Activated CD8-positive, alpha-beta memory T cell treated with anti-CD3 and anti-CD28 coated beads, Interleukin-2, amount 50 U/mL, for 24 hours (primary cell): ENCODE results near the gene ANKK1.

Source experiments
- DNase-seq: peaks from one replicate; pipeline ENCODE4 v3.0.0-alpha.2; 2020; ENCODE audit errors: extremely low read depth

ANKK1 gene

DNA sequence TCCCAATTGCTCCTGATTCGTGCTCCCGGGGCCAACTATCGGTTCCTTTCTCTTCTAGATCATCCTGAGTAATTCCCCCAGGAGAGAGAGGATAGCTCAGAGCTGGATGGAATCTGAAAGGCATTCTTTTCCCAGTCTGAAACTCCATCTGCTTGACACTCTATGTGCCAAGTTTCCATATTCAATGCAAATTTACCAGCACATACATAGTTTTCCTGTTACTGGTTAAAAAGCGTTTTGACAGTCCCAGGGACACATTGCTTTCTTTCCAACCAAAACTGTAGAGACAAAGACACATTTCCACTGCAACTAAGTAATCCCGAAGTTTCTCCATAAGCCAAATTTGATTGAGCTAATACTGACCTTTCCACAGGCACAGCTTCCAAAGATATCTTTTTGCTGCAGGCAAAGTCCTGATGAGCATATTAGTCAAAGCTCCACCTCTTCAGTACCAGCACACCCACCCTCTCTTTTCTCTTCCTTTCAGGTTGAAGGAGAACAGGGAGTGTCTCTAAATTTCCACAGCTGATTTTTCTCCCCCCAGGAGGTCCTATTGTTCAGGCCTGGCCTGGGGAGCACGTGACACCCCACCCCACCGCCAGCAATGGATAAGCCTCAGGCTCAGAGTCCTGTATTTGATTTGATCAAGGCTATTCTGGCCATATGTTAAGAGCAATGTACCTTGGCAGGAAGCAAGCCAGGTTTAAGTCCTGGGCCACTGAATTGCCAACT, 9.7 kb upstream of the ANKK1 start:
- no peak for DNase-seq

DNA sequence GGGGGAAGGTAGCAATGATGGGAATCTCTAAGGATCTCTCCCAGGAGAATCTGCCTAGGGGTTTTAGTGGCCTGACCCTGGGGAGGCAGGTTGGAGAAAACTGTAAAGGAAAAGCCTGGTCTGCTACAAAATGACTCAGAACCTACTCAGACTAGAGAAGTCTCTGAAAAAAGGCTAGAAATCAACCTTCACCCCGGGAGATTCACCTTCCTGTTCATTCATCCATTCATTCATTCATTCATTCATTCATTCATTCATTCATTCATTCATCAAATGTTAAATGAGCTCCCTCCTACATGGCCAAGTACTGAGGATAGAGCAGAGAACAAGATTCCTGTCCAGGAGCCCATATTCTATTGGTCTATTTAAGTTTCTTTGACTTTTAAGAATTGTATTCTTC, 8.9 kb upstream of the ANKK1 start:
- no peak for DNase-seq

DNA sequence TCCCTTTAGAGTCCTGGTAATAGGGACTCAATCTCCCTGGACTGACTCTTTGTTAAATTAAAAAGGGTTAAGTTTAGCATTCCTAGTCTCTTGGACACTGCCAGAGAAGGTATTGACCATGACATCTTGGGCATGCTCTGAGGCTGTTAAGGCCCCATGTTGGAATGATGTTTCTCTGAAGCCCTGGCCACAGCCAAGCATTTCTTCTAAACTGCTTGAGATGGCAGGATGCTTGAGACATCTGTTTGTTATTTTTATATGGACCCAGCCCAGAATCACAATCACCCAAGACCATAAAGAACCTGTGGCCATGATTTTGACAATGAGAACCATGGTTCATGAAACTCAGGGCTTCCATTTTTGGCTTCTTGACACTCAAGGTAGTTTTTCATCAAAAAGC, 5.5 kb upstream of the ANKK1 start:
- no peak for DNase-seq

DNA sequence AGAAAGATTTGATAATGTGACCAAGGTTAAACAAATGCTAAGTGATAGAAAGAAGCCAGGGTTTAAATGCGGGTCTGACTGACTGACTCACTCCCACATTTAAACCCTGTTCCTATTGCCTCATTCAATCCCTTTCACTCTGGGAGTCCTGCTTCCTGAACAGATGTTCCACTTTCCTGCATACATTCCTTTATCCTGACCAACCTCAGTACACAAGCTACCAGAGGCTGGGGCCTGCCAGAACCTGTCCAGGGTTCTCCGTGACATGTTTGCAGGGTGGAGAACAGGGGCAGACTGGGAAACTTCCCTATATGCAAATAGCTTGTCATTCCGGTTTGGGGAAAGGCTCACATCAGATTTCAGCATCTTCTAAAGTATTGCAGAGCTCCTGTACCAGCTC, 3.0 kb upstream of the ANKK1 start:
- no peak for DNase-seq

DNA sequence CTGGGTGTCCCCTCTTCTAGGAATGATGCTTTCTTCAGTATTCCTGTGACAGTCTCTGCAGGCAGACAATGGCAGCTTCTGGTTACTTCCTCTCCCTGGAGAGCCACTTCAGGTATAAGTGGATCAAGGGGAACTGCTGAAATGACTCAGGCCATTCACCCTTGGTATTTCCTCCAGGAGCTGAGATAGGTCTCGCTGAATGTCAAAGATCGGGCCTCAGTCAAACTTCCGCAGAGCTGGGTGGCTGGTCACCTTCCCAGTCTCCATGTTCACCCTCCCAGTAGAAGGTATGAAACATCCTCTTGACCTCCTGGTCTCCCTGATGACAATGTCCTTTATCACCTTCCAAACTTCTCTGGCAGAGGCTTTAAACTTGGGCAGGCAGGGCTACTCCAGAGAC, 1.8 kb upstream of the ANKK1 start:
- DNase-seq, result no peak

DNA sequence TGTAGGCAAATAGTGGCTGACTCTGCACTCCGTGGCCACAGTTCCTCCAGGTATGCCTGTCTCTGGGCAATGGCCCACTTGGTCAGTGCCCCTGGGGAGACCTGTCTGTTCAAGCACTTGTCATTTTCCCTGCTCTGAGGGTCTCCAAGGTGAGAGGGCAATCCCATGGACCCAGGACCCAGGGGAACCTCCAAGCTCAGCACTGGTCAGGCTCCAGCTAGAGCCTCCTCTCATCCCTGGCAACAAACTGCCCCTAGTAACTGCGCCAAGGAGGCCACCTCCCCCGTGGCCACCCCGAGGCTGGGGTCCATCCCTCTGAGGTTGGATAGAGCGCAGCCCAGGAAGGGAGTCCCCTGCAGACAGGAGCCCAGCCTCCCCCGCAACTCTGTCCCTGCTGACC, 713 bp upstream of the ANKK1 start:
- no peak for DNase-seq

DNA sequence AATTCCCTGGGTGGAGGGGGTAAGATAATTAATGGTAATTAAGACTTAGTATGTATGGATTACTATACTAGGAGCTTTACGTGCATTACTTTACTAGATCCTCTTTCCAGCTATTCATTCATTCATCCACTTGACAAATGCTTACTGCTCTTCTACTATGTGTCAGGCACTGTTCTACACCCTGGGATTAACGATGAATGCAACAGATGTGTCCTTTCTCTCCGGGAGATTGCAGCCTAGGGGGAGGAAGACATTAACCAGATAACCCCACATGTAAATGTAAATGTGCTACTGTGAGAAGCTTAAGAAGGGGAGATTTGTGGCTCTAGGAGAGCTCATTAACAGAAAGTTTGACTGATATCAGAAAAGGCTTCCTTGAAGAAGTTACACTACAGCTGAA, 1.7 kb downstream of the ANKK1 start:
- no peak for DNase-seq

DNA sequence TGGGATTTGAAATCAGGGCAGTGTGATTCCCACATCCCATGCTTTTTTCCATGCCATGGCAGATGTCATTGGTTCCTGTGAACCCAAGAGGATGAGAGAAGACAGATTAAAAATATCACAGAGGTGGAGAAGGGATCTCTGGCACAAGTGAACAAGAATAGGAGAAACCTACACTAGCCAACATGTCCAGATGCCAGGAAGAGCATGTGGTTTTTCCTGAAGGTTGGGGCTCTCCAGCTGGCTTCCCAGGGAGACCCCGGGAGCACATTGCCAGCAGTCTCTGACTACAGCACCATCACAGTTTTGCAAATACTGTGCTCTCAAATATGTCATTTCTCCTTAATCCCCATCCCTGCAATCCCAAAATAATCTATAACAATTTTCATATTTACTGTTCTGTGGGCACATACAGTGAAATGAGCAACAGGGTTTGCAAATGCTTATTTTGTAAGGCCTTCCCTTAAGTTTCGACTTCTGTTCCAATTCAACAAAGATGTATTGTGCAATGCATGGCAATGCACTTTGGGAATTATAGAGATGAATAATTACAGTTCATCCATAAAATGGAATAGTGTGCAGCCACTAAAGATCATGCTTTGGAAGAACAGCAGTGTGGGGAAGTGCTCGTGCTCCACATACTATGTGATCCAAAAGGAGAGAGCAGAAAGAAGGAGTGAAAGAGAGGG, 4.8 kb downstream of the ANKK1 start:
- no peak for DNase-seq

DNA sequence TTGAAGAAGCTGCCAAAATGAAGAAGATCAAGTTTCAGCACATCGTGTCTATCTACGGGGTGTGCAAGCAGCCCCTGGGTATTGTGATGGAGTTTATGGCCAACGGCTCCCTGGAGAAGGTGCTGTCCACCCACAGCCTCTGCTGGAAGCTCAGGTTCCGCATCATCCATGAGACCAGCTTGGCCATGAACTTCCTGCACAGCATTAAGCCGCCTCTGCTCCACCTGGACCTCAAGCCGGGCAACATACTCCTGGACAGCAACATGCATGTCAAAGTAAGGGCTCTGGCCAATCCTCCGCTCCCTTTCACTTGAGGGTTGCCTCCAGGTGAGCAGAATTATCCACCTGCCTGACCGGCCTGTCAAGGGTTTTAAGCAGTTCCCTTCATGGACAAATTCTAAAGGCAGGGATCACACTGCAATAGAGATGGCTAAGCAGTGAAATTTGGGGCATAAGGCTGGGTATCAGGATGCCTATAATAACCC, 6.0 kb downstream of the ANKK1 start:
- DNase-seq, result no peak

DNA sequence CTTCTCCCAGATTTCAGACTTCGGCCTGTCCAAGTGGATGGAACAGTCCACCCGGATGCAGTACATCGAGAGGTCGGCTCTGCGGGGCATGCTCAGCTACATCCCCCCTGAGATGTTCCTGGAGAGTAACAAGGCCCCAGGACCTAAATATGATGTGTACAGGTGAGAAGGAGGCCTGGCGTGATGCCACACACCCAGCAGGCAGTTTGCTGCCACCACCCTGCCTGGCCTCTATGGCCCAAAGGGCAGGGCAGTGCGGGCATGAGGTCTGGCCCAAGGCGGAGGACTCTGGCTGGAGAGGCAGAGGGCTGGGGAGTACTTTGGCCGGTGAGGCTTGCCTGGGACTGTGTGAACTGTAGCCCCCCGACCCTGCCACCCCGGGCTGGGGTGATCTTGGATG, 7.3 kb downstream of the ANKK1 start:
- DNase-seq, result no peak

DNA sequence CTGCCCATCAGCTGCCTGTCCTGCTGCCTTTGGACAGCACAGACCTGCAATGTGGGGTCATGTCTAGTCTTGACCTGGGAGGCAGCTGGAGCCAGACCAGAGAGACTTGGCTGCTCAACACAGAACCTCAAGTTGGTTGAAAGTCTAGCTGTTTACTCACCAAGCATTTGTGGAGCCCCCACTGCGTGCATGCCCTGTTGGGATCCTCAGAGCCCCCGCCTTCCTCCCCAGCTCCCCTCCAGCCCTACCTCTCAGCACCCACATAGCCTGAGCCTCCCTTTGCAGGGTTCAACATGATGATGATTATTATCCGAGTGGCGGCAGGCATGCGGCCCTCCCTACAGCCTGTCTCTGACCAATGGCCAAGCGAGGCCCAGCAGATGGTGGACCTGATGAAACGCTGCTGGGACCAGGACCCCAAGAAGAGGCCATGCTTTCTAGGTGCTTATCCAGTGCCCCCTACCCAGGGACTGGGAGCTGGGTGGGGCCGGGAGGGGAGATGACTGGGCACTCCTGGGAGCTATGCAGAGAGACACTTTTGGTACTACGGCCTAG, 8.3 kb downstream of the ANKK1 start:
- DNase-seq, result no peak

DNA sequence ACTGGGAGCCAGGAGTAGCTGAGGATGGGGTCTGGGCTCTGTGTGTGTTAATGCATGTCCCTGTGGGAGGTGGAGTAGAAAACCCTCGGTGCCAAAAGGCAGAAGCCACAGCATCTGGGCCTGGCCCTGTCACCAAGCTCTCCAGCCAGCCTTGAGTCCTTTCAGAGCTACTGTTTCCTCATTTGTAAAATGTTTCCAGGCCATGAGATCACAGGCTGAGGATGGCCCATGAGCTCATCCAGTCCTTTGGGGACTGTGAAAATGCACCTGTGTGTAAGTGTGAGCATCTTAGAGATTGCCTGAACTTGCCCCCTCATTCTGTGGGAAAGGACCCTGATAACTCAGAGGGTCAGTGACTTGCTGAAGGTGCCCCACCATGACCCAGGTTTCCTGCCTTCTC, 9.1 kb downstream of the ANKK1 start:
- no peak for DNase-seq

DNA sequence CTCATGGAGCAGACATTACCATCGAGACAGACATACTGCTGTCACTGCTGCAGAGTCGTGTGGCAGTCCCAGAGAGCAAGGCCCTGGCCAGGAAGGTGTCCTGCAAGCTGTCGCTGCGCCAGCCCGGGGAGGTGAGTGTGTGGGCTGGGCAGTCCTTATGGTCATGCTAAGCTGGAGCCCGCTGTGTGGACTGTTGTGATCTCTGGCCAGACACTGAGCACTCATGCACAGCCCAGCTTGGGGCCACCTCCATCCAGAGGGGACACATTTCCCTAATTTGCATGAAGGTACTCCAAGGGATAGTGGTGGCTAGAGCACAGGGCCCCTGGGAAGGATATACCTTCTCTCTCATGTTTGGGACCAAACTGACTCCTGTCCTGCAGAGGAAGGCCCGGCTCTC, 9.6 kb downstream of the ANKK1 start:
- no peak for DNase-seq

DNA sequence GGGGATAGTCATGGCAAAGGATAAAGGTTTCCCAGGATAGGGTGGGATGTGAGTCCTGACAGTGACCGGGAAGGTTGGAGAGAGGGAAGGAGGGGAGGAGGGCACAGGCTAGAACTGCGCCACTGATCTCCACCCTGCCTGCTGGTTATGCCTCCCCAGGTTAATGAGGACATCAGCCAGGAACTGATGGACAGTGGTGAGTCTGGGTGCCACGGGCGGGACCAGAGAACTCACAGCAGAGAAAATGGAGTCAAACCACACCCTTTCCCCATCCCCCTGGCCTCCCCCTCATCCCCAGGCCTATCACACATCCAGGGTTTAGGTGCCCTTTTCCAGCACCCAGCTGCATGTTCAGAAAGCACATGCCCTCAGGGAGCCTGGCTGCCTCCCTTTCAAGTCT, 10.2 kb downstream of the ANKK1 start:
- DNase-seq, result no peak

DNA sequence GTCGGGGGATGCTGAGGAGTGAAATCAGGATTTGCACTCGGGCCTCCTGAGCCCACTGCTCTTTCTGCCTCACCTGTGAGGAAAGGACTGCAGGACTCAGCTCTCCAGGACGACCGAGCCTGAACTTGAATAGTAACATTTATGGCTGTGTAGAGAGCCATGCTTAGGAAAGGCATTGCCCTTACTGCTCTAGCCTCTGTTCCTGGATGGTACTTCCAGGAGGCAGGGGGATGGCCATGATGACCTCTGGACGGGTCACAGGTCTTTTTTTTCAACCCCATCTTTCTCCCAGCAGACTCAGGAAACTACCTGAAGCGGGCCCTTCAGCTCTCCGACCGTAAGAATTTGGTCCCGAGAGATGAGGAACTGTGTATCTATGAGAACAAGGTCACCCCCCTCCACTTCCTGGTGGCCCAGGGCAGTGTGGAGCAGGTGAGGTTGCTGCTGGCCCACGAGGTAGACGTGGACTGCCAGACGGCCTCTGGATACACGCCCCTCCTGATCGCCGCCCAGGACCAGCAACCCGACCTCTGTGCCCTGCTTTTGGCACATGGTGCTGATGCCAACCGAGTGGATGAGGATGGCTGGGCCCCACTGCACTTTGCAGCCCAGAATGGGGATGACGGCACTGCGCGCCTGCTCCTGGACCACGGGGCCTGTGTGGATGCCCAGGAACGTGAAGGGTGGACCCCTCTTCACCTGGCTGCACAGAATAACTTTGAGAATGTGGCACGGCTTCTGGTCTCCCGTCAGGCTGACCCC, 11.3 kb downstream of the ANKK1 start:
- no peak for DNase-seq

DNA sequence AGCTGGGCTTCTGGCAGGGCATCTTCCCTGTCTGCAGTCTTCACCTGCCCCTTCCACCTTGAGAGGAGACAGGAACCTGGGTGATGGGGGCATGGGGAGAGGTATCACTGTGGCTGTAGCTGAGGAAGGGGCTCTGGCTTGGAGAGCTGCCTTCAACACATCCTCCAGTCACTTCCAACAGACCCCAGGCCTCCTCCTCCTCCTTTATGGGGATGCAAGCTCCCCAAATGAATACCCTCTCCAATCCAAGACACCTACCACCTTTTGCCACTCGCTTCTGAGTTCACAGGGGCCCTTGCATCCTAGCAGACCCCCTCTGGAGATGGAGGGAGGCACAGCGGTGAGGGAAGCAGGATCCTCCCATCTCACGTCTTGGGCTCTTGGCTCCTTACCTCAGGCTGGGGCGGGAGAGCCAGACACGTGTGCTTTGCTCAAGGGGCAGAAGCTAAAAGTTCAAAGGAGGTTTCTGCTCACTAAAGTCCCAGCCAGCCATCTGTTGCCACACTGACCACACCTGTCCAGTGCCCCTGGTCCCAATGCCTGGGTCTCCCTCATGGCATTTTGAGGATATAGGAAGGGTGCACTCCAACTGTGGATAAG, 13.2 kb downstream of the ANKK1 start:
- DNase-seq, result no peak

DNA sequence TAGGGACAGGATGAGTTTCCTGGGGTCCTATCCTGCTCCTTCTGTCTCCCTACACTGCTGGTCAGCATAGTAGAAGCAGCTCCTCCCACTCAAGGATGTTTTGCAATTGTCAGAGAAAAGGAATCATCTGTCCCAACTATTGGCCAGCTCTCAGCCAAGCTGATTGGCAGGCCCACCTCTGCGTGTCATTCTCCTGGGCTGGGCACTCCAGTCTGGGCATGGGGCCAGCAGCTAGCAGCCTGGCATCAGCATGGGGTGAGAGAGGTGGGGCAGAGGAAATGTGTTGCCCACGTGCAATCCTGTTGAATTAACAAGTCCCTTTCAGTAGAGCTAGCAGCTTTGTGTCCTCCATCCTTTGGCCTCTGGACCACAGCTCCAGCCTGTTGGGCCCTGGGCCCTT, 14.1 kb downstream of the ANKK1 start:
- DNase-seq, result no peak

DNA sequence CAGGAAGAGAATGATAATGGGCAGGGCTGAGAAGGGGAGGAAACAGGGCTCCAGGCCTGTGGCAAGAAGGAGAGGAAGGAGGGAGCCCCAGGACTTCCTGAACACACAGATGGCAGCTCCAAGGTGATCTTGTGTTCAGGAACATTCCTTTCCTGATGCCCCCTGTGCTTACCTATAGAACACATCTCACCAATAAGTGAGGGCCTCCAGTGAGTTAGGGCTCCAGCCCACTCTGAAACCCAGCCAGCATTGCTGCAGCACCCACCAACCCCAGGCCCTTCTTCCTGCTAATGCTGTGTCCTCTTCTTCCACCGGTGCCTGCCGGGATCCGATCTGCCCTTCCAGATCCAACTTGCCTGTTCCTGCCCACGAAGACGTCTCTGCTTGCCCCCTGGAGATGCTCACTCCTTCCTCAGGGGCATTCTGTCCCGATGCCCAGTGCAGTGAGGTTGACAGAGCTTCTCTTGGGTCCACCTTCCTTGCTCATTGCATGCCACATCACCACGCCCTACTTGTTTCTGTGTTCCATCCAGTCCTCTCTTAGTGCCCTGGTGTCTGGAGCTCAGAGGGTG, 17.4 kb downstream of the ANKK1 start:
- DNase-seq, result no peak

DNA sequence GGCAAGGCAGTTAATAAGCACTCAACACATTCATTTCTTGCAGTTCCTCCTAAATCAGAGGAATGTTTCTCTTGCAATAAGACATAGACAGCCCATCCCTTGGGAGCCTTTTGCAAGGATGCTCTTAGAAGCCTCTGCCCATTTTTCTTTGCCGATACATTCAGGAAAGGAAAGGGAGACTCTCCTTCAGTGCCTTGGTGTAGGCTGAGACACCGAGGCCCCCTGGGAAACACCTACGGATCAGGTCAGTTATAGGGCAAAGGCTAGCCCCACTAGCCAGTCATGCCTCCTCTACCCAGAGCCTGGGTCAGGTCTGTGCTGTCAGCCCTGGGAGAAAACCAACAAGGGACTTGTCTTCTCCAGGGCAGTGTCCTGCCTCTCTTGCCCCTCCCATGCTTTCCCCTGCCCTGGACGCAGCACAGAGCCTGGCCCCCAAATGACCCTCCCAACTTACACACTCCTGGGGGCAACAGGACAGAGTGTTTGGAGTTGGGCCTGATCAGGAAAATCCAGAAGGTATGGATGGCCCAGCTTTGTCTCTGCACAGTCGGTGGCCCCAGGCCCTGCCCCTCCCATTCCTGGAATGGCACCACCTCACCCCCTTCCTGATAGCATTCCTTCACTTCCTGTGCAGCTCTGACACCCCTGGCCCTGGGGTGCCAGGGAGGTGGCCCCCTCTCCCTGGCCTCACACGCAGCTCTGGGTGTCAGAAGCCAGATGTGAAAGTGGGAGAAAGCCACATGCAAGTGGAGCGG, 18.3 kb downstream of the ANKK1 start:
- no peak for DNase-seq

DNA sequence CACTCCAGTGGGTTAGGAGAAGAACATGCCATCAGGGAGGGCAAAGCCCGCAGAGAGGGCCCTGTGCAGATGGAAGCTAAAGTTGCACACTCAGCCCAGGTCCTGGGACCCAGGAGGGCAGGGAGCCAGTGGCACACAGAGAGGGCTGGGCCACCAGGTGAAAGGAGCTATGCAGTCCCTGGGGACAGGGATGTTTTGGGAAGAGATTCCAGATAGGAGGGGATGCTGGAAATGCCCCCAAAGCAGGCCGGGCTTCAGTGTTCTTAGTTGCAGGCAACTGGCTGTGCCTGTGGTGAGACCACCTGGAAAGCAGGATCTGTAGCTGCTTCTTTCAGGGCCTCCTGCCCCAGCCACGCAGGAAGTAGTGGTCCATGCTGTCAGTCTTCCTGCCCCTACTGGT, 19.6 kb downstream of the ANKK1 start:
- no peak for DNase-seq

DNA sequence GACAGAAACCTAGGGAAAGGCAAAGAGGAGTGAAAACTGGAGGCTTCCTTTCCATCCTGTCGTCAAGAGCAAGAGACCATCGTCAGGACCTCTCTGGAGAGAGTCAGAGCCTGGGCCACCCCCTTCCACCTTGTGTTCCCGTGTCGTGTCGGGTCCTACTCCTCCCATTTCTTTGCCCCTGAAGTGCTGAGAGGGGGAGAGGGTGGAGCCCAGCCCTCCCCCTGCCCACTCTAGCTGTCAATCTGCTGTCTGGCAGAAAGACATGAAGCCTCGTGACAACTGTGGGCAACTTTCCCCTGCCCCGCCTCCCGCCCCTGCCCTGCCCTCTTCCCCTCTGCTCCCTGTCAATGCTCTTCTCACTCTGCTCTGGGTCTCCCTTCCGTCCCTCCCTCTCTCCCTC, 20.6 kb downstream of the ANKK1 start:
- DNase-seq, result no peak
